Thyroid gland (tissue), 4 donors: Measurements from ENCODE around the gene CLDN18.

Source experiments
- CTCF ChIP-seq, 6 experiments: fragments of 200-600 bp in 3 of 6; fragments of 450-650 bp in 3 of 6; sonication (generic) in 3 of 6; IDR thresholded peaks; one replicate each; pipeline ENCODE4 v1.5.1; 2016 to 2019; ENCODE audit warnings: antibody characterized with exemption in 6 of 6, mild to moderate bottlenecking in 2 of 6, inconsistent platforms in 1 of 6, moderate library complexity in 1 of 6
- POLR2A ChIP-seq, 2 donors: fragments of 450-650 bp; IDR thresholded peaks; one replicate each; pipeline ENCODE4 v1.6.1; 2017; ENCODE audit warnings: antibody characterized with exemption in 2 of 2, mild to moderate bottlenecking in 2 of 2, moderate library complexity in 1 of 2

DNA sequence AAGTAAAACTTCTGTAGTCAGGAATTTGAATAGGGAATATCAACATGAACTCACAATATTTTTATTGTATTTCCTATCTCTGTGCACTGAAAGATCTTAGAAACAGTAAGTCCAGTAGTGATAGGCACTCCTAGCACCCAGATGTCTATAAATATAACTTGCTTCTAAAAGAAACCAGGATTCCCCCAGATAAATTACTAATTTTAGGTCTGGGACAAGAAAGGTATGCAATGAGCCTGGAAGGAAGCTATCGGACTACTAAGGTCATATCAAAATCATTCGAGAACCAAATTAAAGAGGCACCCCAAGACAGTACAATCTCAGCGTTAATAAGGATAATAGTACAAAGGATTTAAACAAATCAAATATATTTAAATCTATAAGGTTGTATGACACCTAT lies 47.4 kb downstream of the CLDN18 start:
- TF ChIP-seq CTCF (IDR thresholded peaks at IDR 0.05) (no peak), POLR2A (IDR thresholded peaks at IDR 0.05) (no peak)
